ENCODE data around the gene VWA3A.
"Not testable (repeated sequence)": the region's sequence is repeated elsewhere in the genome, so short reads cannot be mapped to it uniquely, and the experiment has no call there.

The VWA3A gene

DNA sequence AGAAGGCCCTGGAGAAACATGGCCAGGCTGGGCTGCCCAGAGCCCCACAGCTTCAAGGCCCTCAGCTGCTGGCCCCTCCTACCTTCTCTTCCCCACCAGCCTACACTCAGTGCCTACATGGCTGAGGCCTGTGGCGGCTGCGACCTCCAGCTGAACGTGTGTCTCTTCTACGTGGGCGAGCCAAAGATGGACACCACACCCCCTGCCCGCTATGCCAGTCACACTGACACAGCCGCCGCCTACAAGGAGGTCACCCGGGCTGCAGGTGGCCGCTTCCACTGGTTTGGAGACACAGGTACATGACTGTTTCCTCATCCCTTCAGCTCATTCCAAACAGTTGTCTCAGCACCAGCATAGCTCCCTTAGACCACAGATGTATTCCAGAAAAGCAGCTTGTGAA lies 40.5 kb downstream of the VWA3A start:
- no peak for DNase-seq (ENCODE audit: low spot score)

- DNase-seq (ENCODE audit: low spot score) = no peak
These were observed 46.1 kb downstream of the VWA3A start for GRCh38 chr16:22138482-22138881.

GRCh38 chr16:22139008-22139407 lies 46.7 kb downstream of the VWA3A start:
- DNase-seq (ENCODE audit: low spot score) = no peak

GRCh38 chr16:22139732-22140131 lies 47.4 kb downstream of the VWA3A start:
- DNase-seq (ENCODE audit: low spot score) = no peak

- DNase-seq (ENCODE audit: low spot score) = no peak
These were observed 49.4 kb downstream of the VWA3A start for GRCh38 chr16:22141767-22142166.

DNA sequence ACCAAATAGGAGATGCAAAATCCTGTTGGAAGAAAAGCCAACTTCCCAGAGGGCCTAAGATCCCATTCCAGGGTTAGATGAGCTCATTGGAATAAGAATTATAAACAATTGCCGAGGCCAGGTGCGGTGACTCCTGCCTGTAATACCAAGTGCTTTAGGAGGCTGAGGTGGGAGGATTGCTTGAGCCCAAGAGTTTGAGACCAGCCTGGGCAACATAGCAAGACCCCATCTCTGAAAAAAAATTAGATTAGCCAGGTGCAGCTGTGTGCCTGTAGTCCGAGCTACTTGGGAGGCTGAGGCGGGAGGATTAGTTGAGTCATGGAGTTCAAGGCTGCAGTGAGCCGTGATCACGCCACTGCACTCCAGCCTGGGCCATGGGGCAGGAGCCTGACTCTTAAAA lies 52.2 kb downstream of the VWA3A start:
- no peak for DNase-seq (ENCODE audit: low spot score)

- DNase-seq (ENCODE audit: low spot score) = no peak
These were observed 55.5 kb downstream of the VWA3A start for GRCh38 chr16:22147853-22148252.

DNA sequence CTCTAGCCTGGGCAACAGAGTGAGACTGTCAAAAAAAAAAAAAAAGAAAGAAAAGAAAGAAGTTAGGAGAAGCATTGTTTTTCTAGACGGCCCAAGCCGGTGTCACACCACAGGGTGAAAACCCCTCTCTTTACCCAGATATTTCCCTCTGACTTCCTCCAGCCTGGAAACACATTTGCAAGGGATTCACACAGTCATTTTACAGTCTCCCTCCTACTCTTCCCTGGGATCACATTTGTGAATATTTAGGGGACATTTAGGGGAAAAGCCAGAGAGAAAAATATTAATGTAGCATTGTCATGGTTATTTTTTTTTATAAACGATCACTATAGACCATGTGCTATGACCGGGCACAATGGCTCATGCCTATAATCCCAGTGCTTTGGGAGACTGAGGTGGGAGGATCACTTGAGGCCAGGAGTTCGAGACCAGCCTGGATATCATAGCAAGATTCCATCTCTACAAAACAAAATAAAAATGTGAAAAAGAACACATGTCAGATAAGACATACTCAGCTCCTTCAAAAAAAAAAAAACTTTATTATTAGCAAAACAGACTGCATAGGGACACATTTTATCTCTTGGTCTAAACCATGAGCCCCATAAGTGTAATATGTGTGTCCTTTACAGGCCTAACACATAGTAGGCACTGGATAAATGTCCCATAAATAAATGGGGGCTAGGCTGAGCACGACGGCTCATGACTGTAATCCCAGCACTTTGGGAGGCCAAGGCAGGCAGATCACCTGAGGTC lies 59.1 kb downstream of the VWA3A start:
- no peak for DNase-seq (ENCODE audit: low spot score)

DNA sequence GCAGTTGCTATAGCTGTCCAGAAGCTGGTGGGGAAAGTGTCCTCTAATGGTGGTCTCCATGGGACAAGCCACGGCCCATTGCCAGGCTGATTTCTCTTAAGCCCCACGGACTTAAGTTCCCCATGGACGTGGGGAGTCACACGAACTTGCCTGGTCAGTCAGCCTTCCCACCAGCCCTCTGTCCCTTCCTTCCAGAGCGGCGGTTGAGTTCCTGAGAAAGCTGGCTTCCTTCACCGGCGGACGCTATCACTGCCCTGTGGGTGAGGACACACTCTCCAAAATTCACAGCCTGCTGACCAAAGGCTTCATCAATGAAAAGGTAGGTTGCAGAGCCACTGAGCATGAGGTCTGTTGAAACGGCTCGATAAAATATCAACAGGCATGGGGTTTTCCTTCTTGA lies 60.0 kb downstream of the VWA3A start:
- no peak for DNase-seq (ENCODE audit: low spot score)

GRCh38 chr16:22153078-22153477 lies 60.7 kb downstream of the VWA3A start:
- not testable (repeated sequence) for DNase-seq (ENCODE audit: low spot score)

DNA sequence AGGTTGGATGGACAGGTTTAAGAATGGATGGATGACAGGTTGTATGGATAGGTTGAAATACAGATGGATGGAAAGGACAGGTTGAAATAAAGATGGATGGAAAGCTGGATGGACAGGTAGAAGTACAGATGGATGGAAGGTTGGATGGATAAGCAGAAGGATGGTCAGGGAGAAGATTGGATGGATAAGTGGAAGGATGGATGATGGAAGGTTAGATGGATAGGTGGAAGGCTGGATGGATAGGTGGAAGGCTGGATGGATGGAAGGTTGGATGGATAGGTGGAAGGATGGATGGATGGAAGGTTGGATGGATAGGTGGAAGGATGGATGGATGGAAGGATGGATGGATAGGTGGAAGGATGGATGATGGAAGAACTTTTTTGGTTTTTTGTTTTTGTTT lies 69.1 kb downstream of the VWA3A start:
- DNase-seq (ENCODE audit: low spot score) = no peak

- DNase-seq (ENCODE audit: low spot score) = peak; percentile 57
These were observed 69.8 kb downstream of the VWA3A start, which contains the start of gene SDR42E2 for GRCh38 chr16:22161999-22162655. Gene SDR42E2 (plus strand): TSS chr16:22162506. CDS start chr16:22165583, 3,077 bp downstream.

GRCh38 chr16:22162656-22163009 lies 70.3 kb downstream of the VWA3A start:
- DNase-seq (ENCODE audit: low spot score) = no peak

- no peak for DNase-seq (ENCODE audit: low spot score)
These were observed 71.5 kb downstream of the VWA3A start for GRCh38 chr16:22163806-22164205.

- no peak for DNase-seq (ENCODE audit: low spot score)
These were observed 72.1 kb downstream of the VWA3A start for GRCh38 chr16:22164482-22164881.

- DNase-seq (ENCODE audit: low spot score) = no peak
These were observed 73.4 kb downstream of the VWA3A start for GRCh38 chr16:22165508-22166285.

- no peak for DNase-seq (ENCODE audit: low spot score)
These were observed 79.6 kb downstream of the VWA3A start for GRCh38 chr16:22171953-22172352.

DNA sequence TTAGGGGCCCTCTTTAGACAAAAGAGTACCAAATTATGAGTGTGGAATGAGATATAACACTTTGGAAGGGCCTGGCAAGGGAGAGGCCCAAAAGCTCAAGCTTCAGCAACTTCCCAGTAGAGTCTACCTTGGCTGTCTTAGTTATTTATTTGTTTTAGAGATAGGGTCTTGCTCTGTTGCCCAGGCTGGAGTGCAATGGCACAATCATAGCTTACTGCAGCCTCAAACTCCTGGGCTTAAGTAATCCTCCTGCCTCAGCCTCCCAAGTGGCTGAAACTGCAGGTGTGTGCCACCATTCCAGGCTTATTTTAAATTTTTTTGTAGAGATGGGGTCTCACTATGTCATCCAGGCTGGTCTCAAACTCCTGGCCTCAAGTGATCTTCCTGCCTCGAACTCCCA lies 80.3 kb downstream of the VWA3A start:
- DNase-seq (ENCODE audit: low spot score) = not testable (repeated sequence)

GRCh38 chr16:22174642-22175041 lies 82.3 kb downstream of the VWA3A start:
- DNase-seq (ENCODE audit: low spot score) = no peak

- no peak for DNase-seq (ENCODE audit: low spot score)
These were observed 85.9 kb downstream of the VWA3A start for GRCh38 chr16:22177968-22178930.

- no peak for DNase-seq (ENCODE audit: low spot score)
These were observed 89.1 kb downstream of the VWA3A start for GRCh38 chr16:22181426-22181825.

GRCh38 chr16:22181843-22182242 lies 89.5 kb downstream of the VWA3A start:
- no peak for DNase-seq (ENCODE audit: low spot score)

All from D341Med (cell line).